ENCODE results near the gene AK5.

Gene AK5

GRCh38 chr1:77281491-77282186 is at the start of gene AK5:
Gene AK5, plus strand, starts transcription at chr1:77282019. Its CDS starts 295 bp downstream, at chr1:77282314.
- peak; percentile 39 for DNase-seq (ENCODE audit: low read depth)
- TF ChIP-seq CTCF (conservative IDR thresholded peaks at IDR 0.05; ENCODE audit: control insufficient read depth, insufficient read depth, low read depth, low read length), result no peak
- H3K4me3 ChIP-seq (ENCODE audit: control insufficient read depth, low read depth, low read length), result peak within 1 kb of the TSS; percentile 80

GRCh38 chr1:77232829-77233228 is 49.0 kb upstream of the AK5 start:
- no peak overlapping the region for H3K4me3 ChIP-seq (ENCODE audit: control insufficient read depth, low read depth, low read length)
- TF ChIP-seq CTCF (conservative IDR thresholded peaks at IDR 0.05; ENCODE audit: control insufficient read depth, insufficient read depth, low read depth, low read length), result no peak
- DNase-seq (ENCODE audit: low read depth), result no peak

GRCh38 chr1:77234096-77234495 is 47.7 kb upstream of the AK5 start:
- DNase-seq (ENCODE audit: low read depth), result no peak
- no peak for TF ChIP-seq CTCF (conservative IDR thresholded peaks at IDR 0.05; ENCODE audit: control insufficient read depth, insufficient read depth, low read depth, low read length)
- H3K4me3 ChIP-seq (ENCODE audit: control insufficient read depth, low read depth, low read length), result no peak overlapping the region

- TF ChIP-seq CTCF (conservative IDR thresholded peaks at IDR 0.05; ENCODE audit: control insufficient read depth, insufficient read depth, low read depth, low read length), result no peak
- H3K4me3 ChIP-seq (ENCODE audit: control insufficient read depth, low read depth, low read length), result no peak overlapping the region
- no peak for DNase-seq (ENCODE audit: low read depth)
These were observed 46.9 kb upstream of the AK5 start for GRCh38 chr1:77234943-77235342.

- no peak overlapping the region for H3K4me3 ChIP-seq (ENCODE audit: control insufficient read depth, low read depth, low read length)
- DNase-seq (ENCODE audit: low read depth), result peak; percentile 4
- no peak for TF ChIP-seq CTCF (conservative IDR thresholded peaks at IDR 0.05; ENCODE audit: control insufficient read depth, insufficient read depth, low read depth, low read length)
These were observed 43.4 kb upstream of the AK5 start for GRCh38 chr1:77238462-77238861.

GRCh38 chr1:77239311-77239710 is 42.5 kb upstream of the AK5 start:
- H3K4me3 ChIP-seq (ENCODE audit: control insufficient read depth, low read depth, low read length), result no peak overlapping the region
- no peak for TF ChIP-seq CTCF (conservative IDR thresholded peaks at IDR 0.05; ENCODE audit: control insufficient read depth, insufficient read depth, low read depth, low read length)
- DNase-seq (ENCODE audit: low read depth), result no peak

Data from fibroblast of mammary gland (primary cell).